Neural progenitor cell (in vitro differentiated cells): ENCODE data around the gene ITGB5. TPM values are rescaled to one million over a fixed set of nuclear protein-coding genes. Genes with fewer than 3 reads are reported as not detected.

Experiments used
- DNase-seq: peaks from one replicate; pipeline ENCODE4 v3.0.0-alpha.2; 2016; ENCODE audit warnings: low spot score
- H2AFZ ChIP-seq: fragments of 200-600 bp; sonication (generic); replicated peaks from 2 replicates; pipeline ENCODE4 v1.6.1; 2016; ENCODE audit warnings: antibody characterized with exemption
- H3F3A ChIP-seq: fragments of 200-600 bp; sonication (generic); 2 replicates; pipeline ENCODE4 v1.6.1; 2016; ENCODE audit warnings: antibody characterized with exemption, low read depth
- H3K27ac ChIP-seq: fragments of 200-600 bp; sonication (generic); 2 replicates; pipeline ENCODE4 v1.5.1; 2016; ENCODE audit warnings: mild to moderate bottlenecking
- H3K27me3 ChIP-seq: fragments of 200-600 bp; sonication (generic); 2 replicates; pipeline ENCODE4 v1.6.1; 2016; ENCODE audit warnings: mild to moderate bottlenecking, moderate library complexity
- H3K36me3 ChIP-seq: fragments of 200-600 bp; sonication (generic); 2 replicates; pipeline ENCODE4 v1.5.1; 2016
- H3K4me1 ChIP-seq: fragments of 200-600 bp; sonication (generic); 2 replicates; pipeline ENCODE4 v1.6.1; 2016; ENCODE audit warnings: mixed run types
- H3K4me2 ChIP-seq: fragments of 200-600 bp; sonication (generic); 2 replicates; pipeline ENCODE4 v1.6.1; 2016
- H3K4me3 ChIP-seq: fragments of 200-600 bp; sonication (generic); 2 replicates; pipeline ENCODE4 v1.5.1; 2016
- H3K79me2 ChIP-seq: fragments of 200-600 bp; sonication (generic); 2 replicates; pipeline ENCODE4 v1.6.1; 2016; ENCODE audit warnings: low read depth
- H3K9ac ChIP-seq: fragments of 200-600 bp; sonication (generic); 2 replicates; pipeline ENCODE4 v1.6.1; 2016
- H3K9me3 ChIP-seq: fragments of 200-600 bp; sonication (generic); 2 replicates; pipeline ENCODE4 v1.5.1; 2016; ENCODE audit warnings: low read depth
- H4K20me1 ChIP-seq: fragments of 200-600 bp; sonication (generic); 2 replicates; pipeline ENCODE4 v1.6.1; 2016; ENCODE audit warnings: low read depth
- H3K27ac Mint-ChIP-seq: 3 replicates; pipeline ENCODE4 v1.8.0; 2021; ENCODE audit warnings: mixed read lengths
- H3K27me3 Mint-ChIP-seq: 2 replicates; pipeline ENCODE4 v1.8.0; 2022; ENCODE audit warnings: low read depth, mild to moderate bottlenecking, inconsistent platforms, moderate library complexity, mixed read lengths; ENCODE audit not compliant: insufficient read depth
- H3K36me3 Mint-ChIP-seq: 3 replicates; pipeline ENCODE4 v1.8.0; 2021; ENCODE audit warnings: mixed read lengths
- H3K4me1 Mint-ChIP-seq: 3 replicates; pipeline ENCODE4 v1.8.0; 2021; ENCODE audit warnings: mixed read lengths
- H3K4me3 Mint-ChIP-seq: 3 replicates; pipeline ENCODE4 v1.8.0; 2021; ENCODE audit warnings: mild to moderate bottlenecking, moderate library complexity, mixed read lengths
- H3K9me3 Mint-ChIP-seq: 3 replicates; pipeline ENCODE4 v1.8.0; 2020; ENCODE audit warnings: mixed read lengths
- CTCF ChIP-seq: fragments of 200-600 bp; sonication (generic); IDR thresholded peaks from 2 replicates; pipeline ENCODE4 v1.5.1; 2017; ENCODE audit warnings: antibody characterized with exemption, mild to moderate bottlenecking
- EZH2 ChIP-seq: fragments of 200-600 bp; sonication (generic); IDR thresholded peaks from 2 replicates; pipeline ENCODE4 v1.6.1; 2017; ENCODE audit warnings: antibody characterized with exemption, mild to moderate bottlenecking, moderate library complexity
- EZH2phosphoT487 ChIP-seq: fragments of 200-600 bp; sonication (generic); IDR thresholded peaks from 2 replicates; pipeline ENCODE4 v1.6.1; 2017; ENCODE audit warnings: antibody characterized with exemption
- total RNA-seq: library from RNA; depleted of rRNA; stranded (reverse); fragments of >200 nt; gene quantifications from 2 replicates; pipeline ENCODE4 v1.2.3, GENCODE V29; 2015; ENCODE audit warnings: low replicate concordance

Gene ITGB5
- total RNA-seq, 1 donor from 2014 or later, result 55.8 TPM

- Histone ChIP-seq H3K9me3 (no peaks in the 10 kb centered on the region), H3K79me2 (no peaks in the 10 kb centered on the region), H4K20me1 (no peaks in the 10 kb centered on the region), H3K4me1 (peaks cover 4% of the 10 kb centered on the region), H3K4me2 (no peak overlapping the region), H3K36me3 (no peaks in the 10 kb centered on the region), H3K9ac (no peak overlapping the region), H3F3A (no peaks in the 10 kb centered on the region), H3K4me3 (no peak overlapping the region), H2AFZ (no peak overlapping the region), H3K27ac (no peak overlapping the region), H3K27me3 (no peaks in the 10 kb centered on the region)
- Mint-ChIP-seq H3K27ac (no peak overlapping the region), H3K4me1 (peaks cover 25% of the 10 kb centered on the region), H3K36me3 (peaks cover 12% of the 10 kb centered on the region), H3K4me3 (no peak overlapping the region), H3K9me3 (no peaks in the 10 kb centered on the region), H3K27me3 (peaks cover 2% of the 10 kb centered on the region)
- no peak for DNase-seq
- no peak for TF ChIP-seq EZH2
- no peak for TF ChIP-seq EZH2phosphoT487
- no peak for TF ChIP-seq CTCF
These were observed 38.9 kb downstream of the ITGB5 start for GRCh38 chr3:124848300-124848699.

GRCh38 chr3:124847863-124848262 lies 39.3 kb downstream of the ITGB5 start:
- Mint-ChIP-seq H3K27me3 (peaks cover 2% of the 10 kb centered on the region), H3K27ac (no peak overlapping the region), H3K4me1 (peaks cover 25% of the 10 kb centered on the region), H3K4me3 (no peak overlapping the region), H3K9me3 (no peaks in the 10 kb centered on the region), H3K36me3 (peaks cover 14% of the 10 kb centered on the region)
- H3K27me3 ChIP-seq, result no peaks in the 10 kb centered on the region
- no peaks in the 10 kb centered on the region for H3F3A ChIP-seq
- H4K20me1 ChIP-seq, result no peaks in the 10 kb centered on the region
- H2AFZ ChIP-seq, result no peak overlapping the region
- no peaks in the 10 kb centered on the region for H3K36me3 ChIP-seq
- H3K27ac ChIP-seq, result no peak overlapping the region
- H3K4me2 ChIP-seq, result no peak overlapping the region
- H3K9ac ChIP-seq, result no peak overlapping the region
- no peaks in the 10 kb centered on the region for H3K9me3 ChIP-seq
- H3K4me1 ChIP-seq, result peaks cover 4% of the 10 kb centered on the region
- DNase-seq, result no peak
- H3K79me2 ChIP-seq, result no peaks in the 10 kb centered on the region
- H3K4me3 ChIP-seq, result no peak overlapping the region
- no peak for TF ChIP-seq EZH2
- no peak for TF ChIP-seq EZH2phosphoT487
- TF ChIP-seq CTCF, result no peak

GRCh38 chr3:124847051-124847450 lies 40.1 kb downstream of the ITGB5 start:
- Histone ChIP-seq H3K9ac (no peak overlapping the region), H3K4me2 (no peak overlapping the region), H3K27ac (no peak overlapping the region), H3K27me3 (no peaks in the 10 kb centered on the region), H3K4me1 (peaks cover 4% of the 10 kb centered on the region), H3K9me3 (no peaks in the 10 kb centered on the region), H3K4me3 (no peak overlapping the region), H3K36me3 (no peaks in the 10 kb centered on the region), H4K20me1 (no peaks in the 10 kb centered on the region), H3K79me2 (no peaks in the 10 kb centered on the region), H3F3A (no peaks in the 10 kb centered on the region), H2AFZ (no peak overlapping the region)
- TF ChIP-seq EZH2phosphoT487 (no peak), CTCF (no peak), EZH2 (no peak)
- Mint-ChIP-seq H3K4me3 (no peak overlapping the region), H3K27ac (no peak overlapping the region), H3K9me3 (no peaks in the 10 kb centered on the region), H3K27me3 (peaks cover 3% of the 10 kb centered on the region), H3K4me1 (peaks cover 25% of the 10 kb centered on the region), H3K36me3 (peaks cover 14% of the 10 kb centered on the region)
- DNase-seq, result no peak
